IPS DF 19.7 (cell line): ENCODE results near the gene ACAP2.

ENCODE experiments used
- DNase-seq: peaks from one replicate; pipeline ENCODE4 v3.0.0-alpha.2; 2013; ENCODE audit warnings: low read depth, low spot score

The ACAP2 gene

GRCh38 chr3:195260280-195260905 lies 182.4 kb downstream of the ACAP2 start:
- no peak for DNase-seq

GRCh38 chr3:195259475-195260279 lies 183.1 kb downstream of the ACAP2 start:
- DNase-seq = no peak

- no peak for DNase-seq
Measured at GRCh38 chr3:195259154-195259474, 183.7 kb downstream of the ACAP2 start.

- no peak for DNase-seq
Measured at GRCh38 chr3:195258449-195259153, 184.2 kb downstream of the ACAP2 start.

GRCh38 chr3:195257454-195258448 lies 185.1 kb downstream of the ACAP2 start:
- no peak for DNase-seq

GRCh38 chr3:195256639-195257453 lies 186.0 kb downstream of the ACAP2 start:
- no peak for DNase-seq

GRCh38 chr3:195255571-195256501 lies 187.0 kb downstream of the ACAP2 start:
- no peak for DNase-seq

GRCh38 chr3:195255176-195255500 lies 187.7 kb downstream of the ACAP2 start:
- no peak for DNase-seq

GRCh38 chr3:195254454-195255175 lies 188.2 kb downstream of the ACAP2 start:
- DNase-seq = no peak

- no peak for DNase-seq
Measured at GRCh38 chr3:195253923-195254432, 188.8 kb downstream of the ACAP2 start.

- DNase-seq = no peak
Measured at GRCh38 chr3:195251336-195252065, 191.3 kb downstream of the ACAP2 start.

GRCh38 chr3:195250473-195251251 lies 192.2 kb downstream of the ACAP2 start:
- no peak for DNase-seq

- DNase-seq = no peak
Measured at GRCh38 chr3:195249858-195250464, 192.9 kb downstream of the ACAP2 start.

GRCh38 chr3:195249057-195249770 lies 193.6 kb downstream of the ACAP2 start:
- no peak for DNase-seq

GRCh38 chr3:195248281-195248680 lies 194.5 kb downstream of the ACAP2 start:
- no peak for DNase-seq

GRCh38 chr3:195247863-195248189 lies 195.0 kb downstream of the ACAP2 start:
- no peak for DNase-seq
